HCT116 (cell line): ENCODE measurements around the gene SERPINA3. TPM values are rescaled to one million over a fixed set of nuclear protein-coding genes. Genes with fewer than 3 reads are reported as not detected.

Experiments
- ATAC-seq: fragments of 200-7000 bp; cut with Tn5 transposase; 2 replicates; pipeline ENCODE4 v1.9.1; 2020; ENCODE audit warnings: mild to moderate bottlenecking, moderate library complexity
- BruUV-seq: library from RNA; stranded (reverse); fragments of 400-500 nt; replicated peaks from 2 replicates; lab custom pipeline; 2021; lab: Mats Ljungman, UMichigan
- CTCF ChIA-PET: fragments of 300-600 bp; sonication (Branson Sonifier 250); formaldehyde crosslinking; loops from one replicate; lab custom pipeline; 2021; ENCODE audit warnings: antibody characterized with exemption; lab: Charles Lee
- POLR2A ChIA-PET: fragments of 300-600, 350-600 bp; sonication (Branson Sonifier 250); formaldehyde crosslinking; loops from one replicate; lab custom pipeline; 2021; ENCODE audit warnings: antibody characterized with exemption; lab: Charles Lee
- RAD21 ChIA-PET, 2 experiments: fragments of 300-600 bp; sonication (Branson Sonifier 250); formaldehyde crosslinking; loops; one replicate each; lab custom pipeline; 2023; ENCODE audit warnings: low total read pairs in 2 of 2; ENCODE audit not compliant: uncharacterized antibody in 2 of 2, unreplicated experiment in 2 of 2, low non-redundant PET in 1 of 2; lab: Charles Lee
- DNase-seq: peaks from one replicate; pipeline ENCODE4 v3.0.0-alpha.2; 2010; ENCODE audit warnings: low read depth, low spot score
- H2AFZ ChIP-seq: fragments of 200-600 bp; shearing (Covaris generic), sonication (generic); 2 replicates; pipeline ENCODE4 v1.6.1; 2017; ENCODE audit warnings: low read depth, mixed run types, mixed read lengths, antibody characterized with exemption, low read length; ENCODE audit not compliant: poor library complexity, severe bottlenecking
- H3K27ac ChIP-seq: 2 replicates; pipeline ENCODE4 v1.5.1; 2012; ENCODE audit warnings: low read depth, low read length
- H3K27me3 ChIP-seq: fragments of 200-600 bp; sonication (generic); 2 replicates; pipeline ENCODE4 v1.6.1; 2016; ENCODE audit warnings: mixed run types, low read length, mixed read lengths; ENCODE audit not compliant: insufficient read depth
- H3K36me3 ChIP-seq, 2 experiments: fragments of 200-500 bp in 1 of 2; fragments of 200-600 bp in 1 of 2; sonication (Bioruptor generic) in 1 of 2; sonication (generic) in 1 of 2; 2 replicates each; pipeline versions ENCODE4 v1.5.1 to v1.6.1; 2014 to 2016; ENCODE audit warnings: low read length in 2 of 2, inconsistent platforms in 1 of 2, mixed read lengths in 1 of 2, mixed run types in 1 of 2; ENCODE audit not compliant: insufficient read depth in 2 of 2, control insufficient read depth in 1 of 2
- H3K4me1 ChIP-seq, 2 experiments: fragments of 200-600 bp in 1 of 2; sonication (generic) in 1 of 2; 2 replicates each; pipeline versions ENCODE4 v1.5.1 to v1.6.1; 2012 to 2017; ENCODE audit warnings: low read length in 2 of 2, inconsistent platforms in 1 of 2, mild to moderate bottlenecking in 1 of 2, mixed read lengths in 1 of 2, mixed run types in 1 of 2, moderate library complexity in 1 of 2; ENCODE audit not compliant: insufficient read depth in 2 of 2, control insufficient read depth in 1 of 2
- H3K4me2 ChIP-seq: fragments of 200-600 bp; sonication (generic); 2 replicates; pipeline ENCODE4 v1.6.1; 2017; ENCODE audit warnings: mixed run types, low read length, mixed read lengths
- H3K4me3 ChIP-seq, 2 experiments: fragments of 200-600 bp in 1 of 2; sonication (generic) in 1 of 2; replicated peaks in 1 of 2; 2 replicates each; pipeline ENCODE4 v1.5.1; 2011 to 2016; ENCODE audit warnings: low read length in 2 of 2, control low read depth in 1 of 2, low read depth in 1 of 2, mild to moderate bottlenecking in 1 of 2, mixed read lengths in 1 of 2, mixed run types in 1 of 2
- H3K79me2 ChIP-seq: fragments of 200-600 bp; sonication (generic); 2 replicates; pipeline ENCODE4 v1.6.1; 2017; ENCODE audit warnings: mild to moderate bottlenecking, mixed run types, low read length, moderate library complexity, mixed read lengths; ENCODE audit not compliant: insufficient read depth
- H3K9ac ChIP-seq: fragments of 200-600 bp; sonication (generic); 2 replicates; pipeline ENCODE4 v1.6.1; 2016; ENCODE audit warnings: low read length, mixed read lengths
- H3K9me2 ChIP-seq: fragments of 200-600 bp; sonication (generic), shearing (Covaris generic); 2 replicates; pipeline ENCODE4 v1.6.1; 2017; ENCODE audit warnings: mixed run types, mild to moderate bottlenecking, moderate library complexity; ENCODE audit not compliant: insufficient read depth
- H3K9me3 ChIP-seq, 2 experiments: fragments of 200-500 bp in 1 of 2; fragments of 200-600 bp in 1 of 2; sonication (Bioruptor generic) in 1 of 2; sonication (generic) in 1 of 2; 2 replicates each; pipeline ENCODE4 v1.6.1; 2014 to 2017; ENCODE audit warnings: low read length in 2 of 2, mixed read lengths in 2 of 2, inconsistent platforms in 1 of 2, low read depth in 1 of 2, mild to moderate bottlenecking in 1 of 2, mixed run types in 1 of 2, moderate library complexity in 1 of 2; ENCODE audit not compliant: control insufficient read depth in 1 of 2, insufficient read depth in 1 of 2
- H4K20me1 ChIP-seq: fragments of 200-600 bp; sonication (generic), shearing (Covaris generic); 2 replicates; pipeline ENCODE4 v1.6.1; 2017; ENCODE audit warnings: mixed run types, mild to moderate bottlenecking, moderate library complexity; ENCODE audit not compliant: insufficient read depth
- CEBPB ChIP-seq: IDR thresholded peaks from 2 replicates; pipeline ENCODE4 v1.6.1; 2012; ENCODE audit warnings: low read depth
- POLR2AphosphoS5 ChIP-seq: IDR thresholded peaks from 2 replicates; pipeline ENCODE4 v1.6.1; 2011; ENCODE audit warnings: mild to moderate bottlenecking, low read depth, low read length, moderate library complexity
- RAD21 ChIP-seq: IDR thresholded peaks from 2 replicates; pipeline ENCODE4 v1.6.1; 2012; ENCODE audit warnings: low read depth, mild to moderate bottlenecking
- REST ChIP-seq: IDR thresholded peaks from 2 replicates; pipeline ENCODE4 v1.6.1; 2012; ENCODE audit warnings: low read depth
- SIN3A ChIP-seq: IDR thresholded peaks from 2 replicates; pipeline ENCODE4 v1.6.1; 2012; ENCODE audit warnings: low read depth
- SRF ChIP-seq: IDR thresholded peaks from 2 replicates; pipeline ENCODE4 v1.6.1; 2012; ENCODE audit warnings: low read depth
- TCF7L2 ChIP-seq: IDR thresholded peaks from 2 replicates; pipeline ENCODE4 v1.7.0; 2011; ENCODE audit warnings: borderline replicate concordance, inconsistent platforms; ENCODE audit not compliant: insufficient read depth, insufficient read length; ENCODE audit errors: extremely low read depth
- ZBTB33 ChIP-seq: IDR thresholded peaks from 2 replicates; pipeline ENCODE4 v1.6.1; 2011; ENCODE audit warnings: mild to moderate bottlenecking, low read length, moderate library complexity; ENCODE audit not compliant: insufficient replicate concordance; ENCODE audit errors: extremely low read depth
- ZFX ChIP-seq: fragments of 450-650 bp; IDR thresholded peaks from 2 replicates; pipeline ENCODE4 v1.6.1; 2017
- ZNF274 ChIP-seq: fragments of 200-500 bp; sonication (Bioruptor generic); IDR thresholded peaks from 2 replicates; pipeline ENCODE4 v1.6.1; 2014; ENCODE audit warnings: mild to moderate bottlenecking, low read depth, low read length, inconsistent platforms
- intact Hi-C: fragments of 100-400 bp; cut with micrococcal nuclease; formaldehyde crosslinking; loops from 2 replicates; pipeline ENCODE4 v1.10.0; 2022
- total RNA-seq: library from RNA; stranded (reverse); gene quantifications from one replicate; pipeline ENCODE4 v1.2.1, GENCODE V29; 2021; ENCODE audit not compliant: unreplicated experiment
- TF ChIP-seq, protein P1 (sequence below), 3 experiments: fragments of 200-600 bp in 1 of 3; sonication (generic) in 1 of 3; IDR thresholded peaks in 2 of 3; conservative IDR thresholded peaks in 1 of 3; 2 replicates each; pipeline ENCODE4 v1.5.1; 2012 to 2017; ENCODE audit warnings: low read depth in 2 of 3, low read length in 2 of 3, antibody characterized with exemption in 1 of 3, borderline replicate concordance in 1 of 3, control low read depth in 1 of 3, mild to moderate bottlenecking in 1 of 3, mixed read lengths in 1 of 3, mixed run types in 1 of 3, moderate library complexity in 1 of 3; ENCODE audit not compliant: insufficient read depth in 1 of 3
- TF ChIP-seq, protein P2 (sequence below): IDR thresholded peaks from 2 replicates; pipeline ENCODE4 v1.6.1; 2012

Gene SERPINA3
- total RNA-seq, 1 experiment from 2014 or later, result 4.3 TPM

- ChIA-PET CTCF (no interaction called here), RAD21 (no interaction called here), POLR2A (no interaction called here)
- Histone ChIP-seq H3K9ac (no peak overlapping the region), H4K20me1 (no peaks in the 10 kb centered on the region), H3K4me2 (no peak overlapping the region), H3K79me2 (no peaks in the 10 kb centered on the region), H3K9me3 (peaks cover 3 to 10% of the 10 kb centered on the region in 2 experiments; a peak in 2 of 4 replicates), H3K36me3 (no peaks in the 10 kb centered on the region), H2AFZ (no peak overlapping the region), H3K4me3 (no peak overlapping the region), H3K4me1 (no peaks in the 10 kb centered on the region), H3K27ac (no peak overlapping the region), H3K9me2 (no peaks in the 10 kb centered on the region), H3K27me3 (peaks cover 14% of the 10 kb centered on the region)
- ATAC-seq (no peak), DNase-seq (no peak)
- BruUV-seq, result no TSS peak
- TF ChIP-seq SIN3A (no peak), ZBTB33 (no peak), CEBPB (no peak), TCF7L2 (no peak), SRF (no peak), ZNF274 (no peak), ZFX (no peak), REST (no peak), POLR2AphosphoS5 (no peak), RAD21 (no peak)
- TF ChIP-seq, protein P1, sequence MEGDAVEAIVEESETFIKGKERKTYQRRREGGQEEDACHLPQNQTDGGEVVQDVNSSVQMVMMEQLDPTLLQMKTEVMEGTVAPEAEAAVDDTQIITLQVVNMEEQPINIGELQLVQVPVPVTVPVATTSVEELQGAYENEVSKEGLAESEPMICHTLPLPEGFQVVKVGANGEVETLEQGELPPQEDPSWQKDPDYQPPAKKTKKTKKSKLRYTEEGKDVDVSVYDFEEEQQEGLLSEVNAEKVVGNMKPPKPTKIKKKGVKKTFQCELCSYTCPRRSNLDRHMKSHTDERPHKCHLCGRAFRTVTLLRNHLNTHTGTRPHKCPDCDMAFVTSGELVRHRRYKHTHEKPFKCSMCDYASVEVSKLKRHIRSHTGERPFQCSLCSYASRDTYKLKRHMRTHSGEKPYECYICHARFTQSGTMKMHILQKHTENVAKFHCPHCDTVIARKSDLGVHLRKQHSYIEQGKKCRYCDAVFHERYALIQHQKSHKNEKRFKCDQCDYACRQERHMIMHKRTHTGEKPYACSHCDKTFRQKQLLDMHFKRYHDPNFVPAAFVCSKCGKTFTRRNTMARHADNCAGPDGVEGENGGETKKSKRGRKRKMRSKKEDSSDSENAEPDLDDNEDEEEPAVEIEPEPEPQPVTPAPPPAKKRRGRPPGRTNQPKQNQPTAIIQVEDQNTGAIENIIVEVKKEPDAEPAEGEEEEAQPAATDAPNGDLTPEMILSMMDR (IDR thresholded peaks at IDR 0.05 in 2 of 3, conservative IDR thresholded peaks at IDR 0.05 in 1 of 3; ENCODE audit: borderline replicate concordance in 1 of 3, insufficient read depth in 1 of 3, low read depth in 2 of 3, low read length in 2 of 3), result no peak
- TF ChIP-seq, protein P2, sequence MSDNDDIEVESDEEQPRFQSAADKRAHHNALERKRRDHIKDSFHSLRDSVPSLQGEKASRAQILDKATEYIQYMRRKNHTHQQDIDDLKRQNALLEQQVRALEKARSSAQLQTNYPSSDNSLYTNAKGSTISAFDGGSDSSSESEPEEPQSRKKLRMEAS, result no peak
- intact Hi-C loops, result no loop called here
These were observed 8.4 kb downstream of the SERPINA3 start for GRCh38 chr14:94620597-94620996.
